HepG2 (cell line): Measurements from ENCODE around the gene ANGPTL2. TPM values are rescaled to one million over a fixed set of nuclear protein-coding genes. Genes with fewer than 3 reads are reported as not detected.

ENCODE experiments used
- ATAC-seq: fragments of 200-7000 bp; cut with Tn5 transposase; 3 replicates; pipeline ENCODE4 v1.9.1; 2020; ENCODE audit warnings: mild to moderate bottlenecking, moderate library complexity
- BruUV-seq: library from RNA; stranded (reverse); fragments of 400-500 nt; replicated peaks from 2 replicates; lab custom pipeline; 2021; lab: Mats Ljungman, UMichigan
- CTCF ChIA-PET: fragments of 300-600 bp; formaldehyde crosslinking; extraction: SDS; loops from one replicate; lab custom pipeline; 2021; ENCODE audit warnings: low total read pairs, inconsistent platforms, low intra/inter-chr PET ratio; lab: Yijun Ruan, JAX
- POLR2A ChIA-PET: fragments of 350-600 bp; sonication (Branson Sonifier 250); formaldehyde crosslinking; loops from one replicate; lab custom pipeline; 2020; ENCODE audit warnings: antibody characterized with exemption, inconsistent platforms; lab: Yijun Ruan, JAX
- DNase-seq: peaks from one replicate; pipeline ENCODE4 v3.0.0-alpha.2; 2015; ENCODE audit warnings: low spot score
- FAIRE-seq: peaks from 3 replicates; lab custom pipeline; 2011; peaks lifted over from hg19 to GRCh38; lab: Jason Lieb, UNC
- H2AFZ ChIP-seq: one replicate; pipeline ENCODE4 v1.6.1; 2011; ENCODE audit warnings: low read length, inconsistent platforms
- H3K27ac ChIP-seq: fragments of 300-600 bp; 3 replicates; pipeline ENCODE4 v1.8.0; 2011; ENCODE audit warnings: mixed run types, mild to moderate bottlenecking, mixed read lengths, low read length, inconsistent platforms; ENCODE audit not compliant: insufficient read depth; ENCODE audit errors: extremely low read length
- H3K27me3 ChIP-seq, 2 experiments: fragments of 200-600 bp in 1 of 2; 2 replicates in 1 of 2; 3 replicates in 1 of 2; pipeline versions ENCODE4 v1.6.0 to v1.8.0; 2011; ENCODE audit warnings: low read length in 2 of 2, mild to moderate bottlenecking in 2 of 2, moderate library complexity in 2 of 2, inconsistent platforms in 1 of 2; ENCODE audit not compliant: insufficient read depth in 2 of 2, control insufficient read depth in 1 of 2
- H3K36me3 ChIP-seq, 2 experiments: fragments of 200-600 bp in 1 of 2; replicated peaks in 1 of 2; 2 replicates in 1 of 2; 3 replicates in 1 of 2; pipeline versions ENCODE4 v1.5.1 to v1.8.0; 2011; ENCODE audit warnings: low read length in 2 of 2, inconsistent platforms in 1 of 2; ENCODE audit not compliant: insufficient read depth in 2 of 2, control insufficient read depth in 1 of 2
- H3K4me1 ChIP-seq: 2 replicates; pipeline ENCODE4 v1.5.1; 2012; ENCODE audit warnings: low read length, inconsistent platforms; ENCODE audit not compliant: insufficient read depth
- H3K4me2 ChIP-seq: 2 replicates; pipeline ENCODE4 v1.6.0; 2011; ENCODE audit warnings: low read depth, low read length, inconsistent platforms
- H3K4me3 ChIP-seq, 3 experiments: fragments of 200-600 bp in 1 of 3; sonication (generic), shearing (Covaris generic) in 1 of 3; replicated peaks in 1 of 3; 2 replicates each; pipeline ENCODE4 v1.5.1; 2011 to 2016; ENCODE audit warnings: low read length in 3 of 3, inconsistent platforms in 2 of 3, low read depth in 2 of 3, mild to moderate bottlenecking in 2 of 3, control low read depth in 1 of 3, mixed read lengths in 1 of 3; ENCODE audit not compliant: insufficient read depth in 1 of 3
- H3K79me2 ChIP-seq: one replicate; pipeline ENCODE4 v1.6.1; 2011; ENCODE audit warnings: low read length, inconsistent platforms; ENCODE audit not compliant: insufficient read depth
- H3K9ac ChIP-seq: 2 replicates; pipeline ENCODE4 v1.6.0; 2011; ENCODE audit warnings: mild to moderate bottlenecking, low read depth, low read length, inconsistent platforms; ENCODE audit not compliant: insufficient read depth
- H3K9me3 ChIP-seq: 2 replicates; pipeline ENCODE4 v1.5.1; 2012; ENCODE audit warnings: mild to moderate bottlenecking, low read length
- H4K20me1 ChIP-seq: 2 replicates; pipeline ENCODE4 v1.6.0; 2011; ENCODE audit warnings: inconsistent platforms, mild to moderate bottlenecking, low read length, moderate library complexity; ENCODE audit not compliant: insufficient read depth
- ASH2L ChIP-seq: fragments of 300-600, 200-600 bp; sonication (generic); IDR thresholded peaks from 2 replicates; pipeline ENCODE4 v1.7.0; 2017; ENCODE audit warnings: low read depth, mild to moderate bottlenecking, moderate library complexity, mixed read lengths, low read length; ENCODE audit not compliant: insufficient read length
- CENPX ChIP-seq: sonication (generic); formaldehyde crosslinking; IDR thresholded peaks from 2 replicates; pipeline ENCODE4 v1.9.0; 2021; ENCODE audit warnings: mild to moderate bottlenecking, missing genetic modification reagents, moderate library complexity
- GTF3A ChIP-seq: sonication (generic); formaldehyde crosslinking; conservative IDR thresholded peaks from 2 replicates; pipeline ENCODE4 v1.4.0; 2020; ENCODE audit warnings: mild to moderate bottlenecking, missing genetic modification reagents
- HOXA9 ChIP-seq: sonication (generic); formaldehyde crosslinking; IDR thresholded peaks from 2 replicates; pipeline ENCODE4 v1.8.1; 2022; ENCODE audit warnings: missing genetic modification reagents, mild to moderate bottlenecking, moderate library complexity, borderline replicate concordance
- IRX3 ChIP-seq: sonication (generic); formaldehyde crosslinking; IDR thresholded peaks from 2 replicates; pipeline ENCODE4 v1.8.1; 2023; ENCODE audit warnings: mild to moderate bottlenecking, low read depth, missing genetic modification reagents, borderline replicate concordance
- NR2F1 ChIP-seq, 2 experiments: fragments of 450-650 bp in 1 of 2; formaldehyde crosslinking in 1 of 2; IDR thresholded peaks; 2 replicates each; pipeline versions ENCODE4 v1.5.0 to v1.6.1; 2016 to 2020; ENCODE audit warnings: mild to moderate bottlenecking in 1 of 2, missing compliant biosample characterization in 1 of 2, missing genetic modification reagents in 1 of 2, moderate library complexity in 1 of 2
- PPARG ChIP-seq: conservative IDR thresholded peaks from 2 replicates; pipeline ENCODE4 v1.6.1; 2016; ENCODE audit warnings: missing biosample characterization, missing genetic modification reagents
- SIN3B ChIP-seq: fragments of 150-350 bp; IDR thresholded peaks from 2 replicates; pipeline ENCODE4 v1.6.1; 2014; ENCODE audit warnings: low read length
- SOX6 ChIP-seq, 2 experiments: fragments of 450-650 bp in 1 of 2; sonication (generic) in 1 of 2; formaldehyde crosslinking in 1 of 2; IDR thresholded peaks; 2 replicates each; pipeline versions ENCODE4 v1.4.0 to v1.6.1; 2017 to 2020; ENCODE audit warnings: antibody characterized with exemption in 1 of 2, mild to moderate bottlenecking in 1 of 2, missing genetic modification reagents in 1 of 2
- ZBTB21 ChIP-seq: sonication (generic); formaldehyde crosslinking; IDR thresholded peaks from 2 replicates; pipeline ENCODE4 v1.4.0; 2020; ENCODE audit warnings: missing genetic modification reagents
- ZMYM4 ChIP-seq: sonication (generic); formaldehyde crosslinking; IDR thresholded peaks from 2 replicates; pipeline ENCODE4 v1.8.1; 2023; ENCODE audit warnings: mild to moderate bottlenecking, missing genetic modification reagents
- ZNF501 ChIP-seq: sonication (generic); formaldehyde crosslinking; IDR thresholded peaks from 2 replicates; pipeline ENCODE4 v1.5.1; 2020; ENCODE audit warnings: mild to moderate bottlenecking, moderate library complexity, missing genetic modification reagents
- WGBS: methylation state at CpG from one replicate; pipeline ENCODE4 v1.1.6; 2017; ENCODE audit warnings: low lambda C conversion rate; 5-methylcytosine and 5-hydroxymethylcytosine counted together
- in situ Hi-C: cut with HindIII; loops from 2 replicates; pipeline ENCODE4 v1.10.0; 2017; ENCODE audit warnings: low pct_unique_long_range_greater_than_20kb; ENCODE audit not compliant: extremely low pct_ligation_motif_present
- intact Hi-C: fragments of 100-400 bp; cut with micrococcal nuclease; formaldehyde crosslinking; loops from one replicate; pipeline ENCODE4 v1.10.0; 2022; ENCODE audit not compliant: unreplicated experiment
- polyA plus RNA-seq, 8 experiments: library from polyadenylated mRNA; depleted of rRNA in 3 of 8; stranded (reverse) in 7 of 8; unstranded in 1 of 8; fragments of >200 nt; fragmentation: Illumina TruSeq in 4 of 8; extraction: Trizol in 4 of 8; gene quantifications; 2 replicates each; pipeline versions ENCODE4 v1.2.1 to v1.2.3, GENCODE V29; 2011 to 2016; ENCODE audit warnings: low read depth in 4 of 8, missing spikeins in 1 of 8, mixed read lengths in 1 of 8; ENCODE audit not compliant: insufficient read depth in 1 of 8
- total RNA-seq, 5 experiments: library from RNA; depleted of rRNA; stranded (reverse); fragments of >200 nt; fragmentation: Illumina TruSeq; extraction: Trizol; gene quantifications; 2 replicates each; pipeline ENCODE4 v1.2.3, GENCODE V29; 2016; ENCODE audit warnings: low read depth in 1 of 5
- TF ChIP-seq, protein P1 (sequence below): sonication (generic); formaldehyde crosslinking; IDR thresholded peaks from 2 replicates; pipeline ENCODE4 v1.5.1; 2020; ENCODE audit warnings: missing genetic modification reagents, mild to moderate bottlenecking, borderline replicate concordance

ANGPTL2 gene
- total and polyA plus RNA-seq, 2 of the 13 experiments (the other 11 are each of a cell fraction or from before 2014, with no cell fraction given): 0.91 to 21.0 TPM

GRCh38 chr9:127131871-127132270 lies 9.4 kb upstream of the ANGPTL2 start:
- ATAC-seq (no peak), FAIRE-seq (no peak), DNase-seq (no peak)
- Histone ChIP-seq H3K4me1 (peaks cover 49% of the 10 kb centered on the region), H3K27me3 (no peaks in the 10 kb centered on the region; a peak in 1 of 5 replicates), H3K79me2 (no peaks in the 10 kb centered on the region), H3K36me3 (no peaks in the 10 kb centered on the region), H4K20me1 (no peaks in the 10 kb centered on the region), H2AFZ (no peak overlapping the region), H3K9ac (no peak overlapping the region), H3K27ac (no peak overlapping the region), H3K4me2 (no peak overlapping the region), H3K9me3 (no peaks in the 10 kb centered on the region), H3K4me3 (no peak overlapping the region; a peak in 1 of 6 replicates)
- peak; percentile 38; the same call in 1 of the 2 replicates for TF ChIP-seq ZNF501 (CRISPR knock-in tag)
- TF ChIP-seq IRX3 (CRISPR knock-in tag): no peak
- intact Hi-C loops: loop anchor here (2.0 kb wide), 1 partner anchor 65 kb away; no protein-coding TSS in a partner anchor
- ChIA-PET CTCF (no interaction called here), POLR2A (interaction anchor here (1.3 kb wide), 1 partner anchor 9 kb away, joined by 5 read pairs; no protein-coding TSS in a partner anchor)
- WGBS: 53% methylated on average over 5 of the region's 6 CpGs
- in situ Hi-C loops: no loop called here
- BruUV-seq: no TSS peak

DNA sequence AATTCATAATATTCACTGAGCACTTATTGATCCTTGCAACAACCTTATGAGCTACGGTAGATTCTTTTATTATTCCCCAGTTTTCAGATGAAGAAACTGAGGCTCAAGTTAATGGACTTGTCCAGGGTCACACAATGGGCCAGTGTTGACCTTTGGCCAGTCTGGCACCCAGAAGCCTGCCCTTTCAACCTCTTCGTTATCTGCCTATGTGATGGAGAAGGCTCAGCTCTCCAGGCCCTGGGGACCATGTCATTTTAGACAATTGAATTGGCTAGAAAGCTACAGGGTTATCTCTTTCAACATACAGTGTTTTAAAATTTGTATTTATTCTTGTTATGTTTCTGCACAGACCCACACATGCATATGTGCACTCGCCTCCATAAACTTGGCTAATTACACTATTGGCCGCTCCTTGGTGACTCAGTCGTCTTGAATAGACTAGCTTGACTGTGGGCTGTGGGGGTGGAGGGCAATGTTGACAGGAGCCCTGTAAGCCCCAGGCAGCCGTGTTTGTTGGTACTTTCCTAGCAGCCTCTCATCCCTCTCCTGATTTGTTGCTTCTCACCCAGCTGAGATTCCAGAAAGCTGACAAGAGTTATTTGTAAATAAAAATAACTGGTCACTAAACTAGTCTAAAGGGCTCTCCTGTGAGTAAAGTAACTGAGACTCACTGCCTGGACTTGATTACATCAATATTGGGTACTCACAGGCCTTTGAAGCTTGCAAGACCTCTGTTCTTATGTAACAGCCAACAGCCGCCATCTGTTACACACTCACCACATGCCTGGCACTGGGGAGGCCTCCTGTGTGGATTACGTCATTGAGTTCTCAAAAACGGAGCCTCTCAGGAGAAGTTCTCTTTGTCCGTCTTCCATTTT lies 8.5 kb upstream of the ANGPTL2 start:
- CTCF ChIA-PET: no interaction called here
- H3K79me2 ChIP-seq: no peaks in the 10 kb centered on the region
- no peaks in the 10 kb centered on the region; a peak in 1 of 5 replicates for H3K27me3 ChIP-seq
- no peaks in the 10 kb centered on the region for H4K20me1 ChIP-seq
- peak overlapping the region; percentile 60 for H3K4me2 ChIP-seq
- no peak overlapping the region for H3K9ac ChIP-seq
- WGBS: 27% methylated on average over 7 of the region's 10 CpGs
- in situ Hi-C loops (no loop called here), intact Hi-C loops (no loop called here)
- FAIRE-seq (no peak), ATAC-seq (peak; percentile 19; the same call in 2 of the 3 replicates), DNase-seq (peak; percentile 40)
- POLR2A ChIA-PET: interaction anchor here (1.3 kb wide), 1 partner anchor 8 kb away, joined by 5 read pairs; no protein-coding TSS in a partner anchor
- H3K27ac ChIP-seq: no peak overlapping the region
- H2AFZ ChIP-seq: peak overlapping the region; percentile 78
- H3K36me3 ChIP-seq: no peaks in the 10 kb centered on the region
- H3K9me3 ChIP-seq: no peaks in the 10 kb centered on the region
- no peak overlapping the region; a peak in 1 of 6 replicates for H3K4me3 ChIP-seq
- H3K4me1 ChIP-seq: peaks cover 49% of the 10 kb centered on the region
- BruUV-seq: no TSS peak
- TF ChIP-seq SIN3B (no peak), CENPX (CRISPR knock-in tag) (no peak), PPARG (CRISPR knock-in tag) (no peak), NR2F1 (CRISPR knock-in tag; IDR thresholded peaks at IDR 0.05) (no peak), SOX6 (IDR thresholded peaks at IDR 0.05) (no peak), SOX6 (CRISPR knock-in tag; IDR thresholded peaks at IDR 0.05) (no peak; the same call in 1 of the 2 replicates), ZMYM4 (CRISPR knock-in tag) (peak; percentile 25; the same call in 1 of the 2 replicates), ASH2L (no peak), GTF3A (CRISPR knock-in tag) (no peak), HOXA9 (CRISPR knock-in tag) (no peak), ZBTB21 (peak; percentile 35; the same call in 1 of the 2 replicates)
- TF ChIP-seq, protein P1, sequence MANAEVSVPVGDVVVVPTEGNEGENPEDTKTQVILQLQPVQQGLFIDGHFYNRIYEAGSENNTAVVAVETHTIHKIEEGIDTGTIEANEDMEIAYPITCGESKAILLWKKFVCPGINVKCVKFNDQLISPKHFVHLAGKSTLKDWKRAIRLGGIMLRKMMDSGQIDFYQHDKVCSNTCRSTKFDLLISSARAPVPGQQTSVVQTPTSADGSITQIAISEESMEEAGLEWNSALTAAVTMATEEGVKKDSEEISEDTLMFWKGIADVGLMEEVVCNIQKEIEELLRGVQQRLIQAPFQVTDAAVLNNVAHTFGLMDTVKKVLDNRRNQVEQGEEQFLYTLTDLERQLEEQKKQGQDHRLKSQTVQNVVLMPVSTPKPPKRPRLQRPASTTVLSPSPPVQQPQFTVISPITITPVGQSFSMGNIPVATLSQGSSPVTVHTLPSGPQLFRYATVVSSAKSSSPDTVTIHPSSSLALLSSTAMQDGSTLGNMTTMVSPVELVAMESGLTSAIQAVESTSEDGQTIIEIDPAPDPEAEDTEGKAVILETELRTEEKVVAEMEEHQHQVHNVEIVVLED: no peak
